HG02571 (cell line): ENCODE measurements around the gene WDR7.

Experiments
- ATAC-seq: cut with Tn5 transposase; IDR thresholded peaks from one replicate; pipeline ENCODE4 v1.9.1; 2021; ENCODE audit warnings: mild to moderate bottlenecking, moderate library complexity; ENCODE audit not compliant: unreplicated experiment

Gene WDR7

DNA sequence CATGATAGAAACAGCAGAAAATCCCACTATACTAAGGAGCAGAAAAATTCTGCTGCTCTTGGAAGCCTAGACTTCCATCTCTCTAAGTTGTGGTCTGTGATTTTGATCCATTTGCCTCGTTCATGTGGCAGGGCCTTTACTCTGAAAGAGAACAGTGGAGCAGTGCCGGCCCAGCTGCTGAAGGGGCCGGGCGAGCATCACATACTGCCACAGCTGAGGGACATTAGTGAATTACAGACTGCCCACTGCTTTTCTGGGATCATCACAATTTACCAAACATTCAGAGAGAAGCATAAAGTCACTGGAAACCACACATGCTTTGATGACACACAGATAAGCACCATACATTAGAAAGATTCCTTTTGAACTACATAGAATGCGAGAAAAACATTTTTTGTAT, 278.7 kb downstream of the WDR7 start:
- ATAC-seq, result no peak

DNA sequence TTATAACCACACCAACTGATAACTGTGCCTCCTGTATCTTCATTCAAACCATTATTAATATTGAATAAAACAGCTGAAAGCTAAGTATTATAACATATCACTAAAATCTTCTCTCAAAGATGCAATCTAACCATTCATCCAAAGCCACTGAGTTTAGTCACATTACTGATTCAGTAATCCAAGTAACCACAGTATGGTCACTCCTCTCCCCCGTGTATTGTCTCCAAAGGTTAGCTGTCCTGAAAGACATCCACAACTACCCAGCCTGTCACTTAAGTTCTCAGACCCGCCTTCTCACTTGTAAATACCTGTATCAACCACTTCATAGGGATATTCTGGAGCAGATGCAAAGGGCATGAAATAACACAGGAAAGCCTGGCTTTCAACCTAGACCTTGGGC, 282.3 kb downstream of the WDR7 start:
- ATAC-seq, result no peak

GRCh38 chr18:56934131-56934530, 283.0 kb downstream of the WDR7 start:
- ATAC-seq, result no peak

DNA sequence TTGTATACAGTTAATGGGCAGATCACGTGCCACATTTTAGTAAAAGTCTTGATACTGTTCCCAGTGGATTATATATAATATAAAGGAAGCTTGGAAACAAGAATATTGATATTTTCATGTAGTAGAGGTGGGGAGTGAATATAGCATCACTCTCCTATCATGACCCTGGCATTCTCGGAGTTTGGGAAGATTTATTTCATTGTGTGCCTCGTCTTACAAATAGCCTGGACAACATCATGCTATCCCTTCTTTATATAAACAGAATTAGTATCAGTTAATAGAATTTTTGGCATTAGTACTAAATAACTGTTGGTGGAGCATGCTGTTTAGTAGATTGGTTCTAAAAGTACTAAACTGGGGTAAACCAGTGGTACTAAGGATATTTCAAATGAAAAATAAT, 283.7 kb downstream of the WDR7 start:
- ATAC-seq, result no peak

DNA sequence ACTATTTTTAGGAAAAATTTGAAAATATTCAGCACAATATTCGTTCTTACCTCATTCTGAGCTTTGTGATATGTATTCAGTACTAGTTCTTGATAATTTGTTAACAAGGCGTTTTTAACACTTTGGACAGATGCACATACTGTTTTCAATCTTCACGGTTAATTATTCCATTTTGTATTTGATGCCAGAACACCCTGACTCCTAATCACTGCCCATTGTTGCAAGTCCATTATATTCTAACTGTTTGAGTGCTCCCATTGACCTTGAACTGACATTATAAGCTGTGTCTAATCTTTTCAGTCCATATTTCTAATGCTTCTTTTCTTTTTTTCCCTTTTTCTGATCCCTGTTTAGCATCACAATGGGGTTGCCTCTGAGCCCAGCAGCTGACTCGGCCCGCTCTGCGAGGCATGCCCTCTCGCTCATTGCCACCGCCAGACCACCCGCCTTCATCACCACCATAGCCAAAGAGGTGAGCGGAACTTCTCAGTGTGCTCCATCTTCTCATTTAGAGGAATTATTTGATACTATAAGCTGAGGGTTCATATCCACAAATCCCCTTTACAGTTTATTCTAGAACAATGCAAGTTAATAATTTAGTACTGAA, 284.4 kb downstream of the WDR7 start:
- no peak for ATAC-seq

DNA sequence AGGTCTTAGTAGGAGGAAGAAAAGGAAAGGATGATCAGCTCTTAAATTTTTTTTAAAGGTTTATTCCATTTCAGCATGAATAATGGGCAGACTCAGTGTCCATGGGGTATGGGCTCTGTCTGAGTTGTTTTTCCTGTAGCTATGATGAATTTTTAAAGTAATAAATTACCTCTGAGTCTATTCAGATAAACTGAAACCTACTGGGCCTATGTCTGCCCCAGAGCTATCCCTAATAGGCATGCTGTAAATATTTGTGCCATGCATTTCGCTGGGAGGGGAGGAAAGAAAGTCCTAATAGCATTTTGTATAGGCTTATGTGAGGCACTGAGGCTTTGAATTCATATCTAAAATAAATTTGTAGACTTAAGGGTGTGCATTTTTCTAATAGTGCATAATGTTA, 285.3 kb downstream of the WDR7 start:
- ATAC-seq, result no peak

- ATAC-seq, result no peak
Observed at GRCh38 chr18:56937874-56938430, 286.8 kb downstream of the WDR7 start.

DNA sequence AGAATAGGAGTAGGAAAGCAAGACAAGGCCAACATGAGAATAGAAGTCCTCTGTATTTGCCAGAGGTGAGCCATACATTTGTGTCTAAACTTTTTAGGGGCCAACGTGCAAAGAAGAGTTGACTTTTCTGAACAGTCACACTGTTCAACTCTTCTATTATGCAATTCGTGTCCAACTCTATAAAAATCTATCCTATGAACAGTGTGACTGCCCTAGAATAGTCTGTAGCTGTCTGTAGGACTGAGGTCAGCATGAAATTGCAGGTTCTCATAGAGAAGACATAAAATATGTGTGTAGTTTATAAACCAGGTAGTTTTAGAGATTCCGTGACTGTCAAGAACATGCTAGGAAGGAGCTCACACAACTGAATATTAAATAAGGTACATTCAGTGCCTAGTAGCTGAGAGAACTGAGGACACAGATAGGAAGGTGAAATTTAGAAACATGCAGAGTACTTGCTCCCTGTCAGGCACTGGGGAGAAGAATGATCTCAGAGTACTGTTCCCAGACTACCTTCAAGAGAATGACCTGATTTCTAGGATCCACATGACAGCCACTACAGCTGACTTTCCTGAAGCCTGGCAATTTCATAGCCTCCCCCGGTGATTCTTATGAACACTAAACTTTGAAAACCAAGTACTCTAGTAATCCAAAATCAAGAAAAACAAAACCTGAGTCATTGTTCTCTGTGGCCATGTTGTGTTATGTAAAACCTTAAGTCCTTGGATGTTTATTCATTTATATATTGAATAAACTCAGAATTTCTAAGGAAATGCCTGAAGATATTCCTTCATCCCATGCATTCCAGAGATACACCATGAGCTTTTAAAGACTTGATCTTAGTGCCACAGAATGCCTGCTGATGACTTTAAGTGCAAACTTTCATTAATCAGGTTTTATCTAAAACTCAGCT, 294.3 kb downstream of the WDR7 start:
- ATAC-seq, result no peak

DNA sequence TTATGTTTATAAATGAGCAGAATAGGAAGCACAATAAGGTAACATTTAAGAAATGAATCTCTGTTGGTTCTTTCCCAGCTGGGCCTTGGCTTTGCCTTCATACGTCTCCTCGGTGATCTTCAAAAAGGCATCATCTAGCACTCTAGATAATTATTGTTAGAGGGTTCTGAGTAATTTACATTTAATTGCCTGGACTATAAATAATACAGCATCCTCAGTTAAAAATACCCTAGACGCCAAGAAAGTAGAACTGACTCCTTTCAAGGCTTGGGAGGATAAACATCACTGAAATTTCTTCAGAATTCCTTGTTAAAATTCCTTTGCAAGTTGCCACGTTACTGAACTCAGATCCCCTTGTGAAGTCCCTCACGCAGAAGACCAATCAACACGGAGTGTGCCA, 296.1 kb downstream of the WDR7 start:
- ATAC-seq, result no peak

GRCh38 chr18:56952026-56952425, 300.9 kb downstream of the WDR7 start:
- ATAC-seq, result no peak

- ATAC-seq, result no peak
Observed at GRCh38 chr18:56953428-56954198, 302.5 kb downstream of the WDR7 start.

- ATAC-seq, result no peak
Observed at GRCh38 chr18:56955490-56955889, 304.3 kb downstream of the WDR7 start.

GRCh38 chr18:56959120-56959519, 308.0 kb downstream of the WDR7 start:
- no peak for ATAC-seq

DNA sequence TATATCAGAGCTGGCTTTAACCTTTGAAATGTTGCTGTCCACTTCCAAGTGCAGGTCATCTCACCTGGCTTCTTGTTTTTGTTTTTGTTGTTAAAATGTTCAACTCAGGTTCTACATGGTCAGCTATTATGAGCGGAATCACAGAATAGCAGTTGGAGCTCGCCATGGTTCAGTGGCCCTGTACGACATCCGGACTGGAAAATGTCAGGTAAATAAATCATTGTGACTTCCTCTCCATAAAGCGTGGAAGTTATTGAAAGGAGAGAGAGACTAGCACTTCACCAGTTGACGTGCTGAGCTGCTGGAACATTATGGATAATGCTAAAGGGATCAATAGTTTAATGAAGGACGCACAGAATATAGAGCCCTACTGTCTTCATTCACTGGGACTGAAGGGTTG, 311.2 kb downstream of the WDR7 start:
- no peak for ATAC-seq

DNA sequence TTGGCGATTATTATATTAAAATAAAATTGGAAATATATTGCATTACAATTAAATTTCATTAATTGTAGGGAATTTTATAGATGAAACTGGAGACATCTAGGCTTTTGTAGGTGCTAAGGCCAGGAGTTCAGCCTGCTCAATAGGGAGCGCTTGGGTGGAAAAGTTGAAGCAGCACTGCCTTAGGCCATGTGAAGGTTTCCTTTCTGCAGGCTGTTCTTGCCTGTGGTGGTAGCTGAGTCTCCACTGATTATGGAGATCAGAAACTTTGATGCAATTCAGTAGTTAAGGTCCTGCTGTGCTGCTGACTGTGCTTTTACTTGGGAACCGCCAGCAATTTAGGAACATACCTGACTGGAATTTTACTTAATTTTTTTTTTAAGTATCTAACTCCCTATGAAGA, 315.9 kb downstream of the WDR7 start:
- ATAC-seq, result no peak

- no peak for ATAC-seq
Observed at GRCh38 chr18:56973487-56973886, 322.3 kb downstream of the WDR7 start.

DNA sequence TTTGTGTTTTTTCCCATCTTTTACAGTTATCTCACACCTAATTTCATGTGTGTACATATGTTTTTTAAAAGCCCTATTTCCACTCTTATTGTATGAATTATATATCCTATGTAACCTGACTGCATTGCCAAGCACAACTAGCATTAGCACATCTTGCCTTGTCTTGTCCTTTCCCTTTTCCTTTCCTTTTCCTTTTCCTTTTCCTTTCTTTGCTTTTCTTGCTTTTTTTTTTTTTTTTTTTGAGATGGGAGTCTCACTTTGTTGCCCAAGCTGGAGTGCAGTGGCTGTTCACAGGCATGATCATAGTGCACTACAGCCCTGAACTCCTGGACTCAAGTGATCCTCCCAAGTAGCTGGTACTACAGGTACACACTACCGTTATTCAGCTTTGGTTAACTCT, 323.0 kb downstream of the WDR7 start:
- no peak for ATAC-seq

- no peak for ATAC-seq
Observed at GRCh38 chr18:56975276-56975675, 324.1 kb downstream of the WDR7 start.

DNA sequence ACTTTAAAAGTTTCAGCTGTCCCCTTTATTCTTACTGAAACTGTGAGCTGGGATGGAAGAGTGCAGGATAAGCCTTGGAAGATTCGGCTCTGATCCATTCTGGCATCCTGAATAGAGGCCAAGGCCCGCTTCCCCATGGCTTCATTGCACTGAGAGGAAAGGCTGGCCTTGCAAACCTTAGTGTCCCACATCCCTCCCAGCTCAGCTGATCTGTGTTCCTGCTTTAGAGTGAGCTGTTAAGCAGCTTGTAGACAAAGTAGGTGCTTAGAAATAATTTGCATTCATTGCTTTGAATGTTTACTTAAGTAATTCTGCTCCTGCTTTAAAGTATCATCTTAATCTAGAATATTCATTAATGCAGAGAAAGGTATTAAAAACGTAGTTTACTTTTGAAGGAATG, 326.1 kb downstream of the WDR7 start:
- no peak for ATAC-seq

- no peak for ATAC-seq
Observed at GRCh38 chr18:56977771-56978170, 326.6 kb downstream of the WDR7 start.

DNA sequence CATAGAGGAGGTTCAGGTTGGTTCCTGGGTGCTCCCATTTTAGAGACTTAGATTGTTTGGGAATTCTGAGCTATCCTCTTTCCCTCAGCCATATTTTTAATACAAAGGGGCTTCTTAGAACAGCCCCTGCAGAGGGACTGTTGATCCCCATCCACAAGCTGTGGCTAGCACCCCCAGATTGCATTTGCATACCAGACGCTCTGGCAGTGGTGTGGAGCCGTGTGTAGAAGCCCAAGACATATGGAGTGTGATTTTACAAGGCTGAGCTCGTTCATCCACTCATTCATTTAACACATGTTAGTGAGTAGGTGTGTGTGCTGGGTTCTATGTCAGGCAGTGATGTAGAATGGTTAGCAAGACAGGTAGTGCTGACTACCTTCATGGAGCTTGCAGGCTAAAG, 329.0 kb downstream of the WDR7 start:
- ATAC-seq, result no peak
